Kidney capillary endothelial cell (primary cell): ENCODE measurements around the gene AIP.
"Not testable (repeated sequence)": the region's sequence is repeated elsewhere in the genome, so short reads cannot be mapped to it uniquely, and the experiment has no call there.

Source experiments
- DNase-seq: peaks from one replicate; pipeline ENCODE4 v3.0.0-alpha.2; 2018; ENCODE audit warnings: low spot score

AIP gene

GRCh38 chr11:67449116-67449844, 33.5 kb upstream of the AIP start:
- no peak for DNase-seq

- no peak for DNase-seq
These were observed 31.8 kb upstream of the AIP start for GRCh38 chr11:67450796-67451657.

- DNase-seq = no peak
These were observed 31.2 kb upstream of the AIP start for GRCh38 chr11:67451658-67451976.

GRCh38 chr11:67452141-67452952, 30.5 kb upstream of the AIP start, which contains the start of gene GPR152:
GPR152 (minus strand) TSS chr11:67452729; CDS start chr11:67452724, 5 bp downstream.
- peak; percentile 38 for DNase-seq

GRCh38 chr11:67453816-67454732, 28.8 kb upstream of the AIP start:
- no peak for DNase-seq

GRCh38 chr11:67455054-67455453, 27.8 kb upstream of the AIP start, which contains the start of gene CABP4:
CABP4 (plus strand) TSS chr11:67455354; CDS start chr11:67455424, 70 bp downstream.
- DNase-seq = no peak

GRCh38 chr11:67456068-67456705, 26.6 kb upstream of the AIP start:
- DNase-seq = no peak

GRCh38 chr11:67457453-67457852, 25.4 kb upstream of the AIP start:
- no peak for DNase-seq

- DNase-seq = no peak
These were observed 24.6 kb upstream of the AIP start for GRCh38 chr11:67458266-67458665.

GRCh38 chr11:67463186-67463585, 19.6 kb upstream of the AIP start:
- no peak for DNase-seq

- DNase-seq = no peak
These were observed 19.0 kb upstream of the AIP start for GRCh38 chr11:67463680-67464410.

GRCh38 chr11:67464411-67465188, 18.2 kb upstream of the AIP start:
- peak; percentile 74 for DNase-seq

- no peak for DNase-seq
These were observed 17.7 kb upstream of the AIP start for GRCh38 chr11:67465189-67465510.

- not testable (repeated sequence) for DNase-seq
These were observed 17.3 kb upstream of the AIP start for GRCh38 chr11:67465530-67465929.

GRCh38 chr11:67466367-67466766, 16.5 kb upstream of the AIP start:
- no peak for DNase-seq

GRCh38 chr11:67466962-67467771, 15.7 kb upstream of the AIP start:
- DNase-seq = no peak

GRCh38 chr11:67468056-67468455, 14.8 kb upstream of the AIP start:
- DNase-seq = no peak

- DNase-seq = no peak
These were observed 14.4 kb upstream of the AIP start for GRCh38 chr11:67468456-67468758.
